K562 (cell line): ENCODE measurements around the gene CSMD2. TPM values are rescaled to one million over a fixed set of nuclear protein-coding genes. Genes with fewer than 3 reads are reported as not detected.

Experiments
- ATAC-seq: fragments of 200-7000 bp; cut with Tn5 transposase; 3 replicates; pipeline ENCODE4 v1.9.1; 2020; ENCODE audit warnings: moderate library complexity
- BruUV-seq: library from RNA; stranded (reverse); fragments of 400-500 nt; replicated peaks from 2 replicates; lab custom pipeline; 2021; lab: Mats Ljungman, UMichigan
- CTCF ChIA-PET: fragments of 300-600 bp; formaldehyde crosslinking; extraction: SDS; loops from one replicate; lab custom pipeline; 2021; ENCODE audit warnings: low intra/inter-chr PET ratio; lab: Yijun Ruan, JAX
- POLR2A ChIA-PET: fragments of 300-600, 350-650 bp; sonication (Branson Sonifier 250); formaldehyde crosslinking; extraction: SDS; loops from one replicate; lab custom pipeline; 2021; ENCODE audit warnings: antibody characterized with exemption, inconsistent platforms; lab: Yijun Ruan, JAX
- DNase-seq, 4 experiments: peaks; one replicate each; pipeline versions ENCODE4 v3.0.0 to v3.0.0-alpha.2; 2011 to 2018; ENCODE audit warnings: low spot score in 3 of 4, mixed read lengths in 3 of 4; ENCODE audit errors: extremely low read depth in 1 of 4
- FAIRE-seq: peaks from 2 replicates; lab custom pipeline; 2011; peaks lifted over from hg19 to GRCh38; lab: Jason Lieb, UNC
- H2AFZ ChIP-seq: 2 replicates; pipeline ENCODE4 v1.6.0; 2011; ENCODE audit warnings: low read depth, low read length, control low read depth, inconsistent platforms
- H3K27ac ChIP-seq: fragments of 200-600 bp; 3 replicates; pipeline ENCODE4 v1.8.0; 2011; ENCODE audit warnings: low read depth, mild to moderate bottlenecking, control low read depth, inconsistent platforms, low read length, moderate library complexity, mixed read lengths; ENCODE audit errors: extremely low read depth
- H3K27me3 ChIP-seq, 2 experiments: fragments of 300-600 bp in 1 of 2; 2 replicates in 1 of 2; 3 replicates in 1 of 2; pipeline versions ENCODE4 v1.6.0 to v1.8.0; 2011; ENCODE audit warnings: inconsistent platforms in 2 of 2, low read length in 2 of 2, mild to moderate bottlenecking in 1 of 2, mixed read lengths in 1 of 2, moderate library complexity in 1 of 2; ENCODE audit not compliant: control insufficient read depth in 2 of 2, insufficient read depth in 2 of 2
- H3K36me3 ChIP-seq: fragments of 300-600 bp; 3 replicates; pipeline ENCODE4 v1.8.0; 2011; ENCODE audit warnings: mild to moderate bottlenecking, low read length, inconsistent platforms; ENCODE audit not compliant: control insufficient read depth, insufficient read depth
- H3K4me1 ChIP-seq, 2 experiments: fragments of 200-600 bp in 1 of 2; replicated peaks in 1 of 2; 2 replicates in 1 of 2; 3 replicates in 1 of 2; pipeline versions ENCODE4 v1.5.1 to v1.8.0; 2011; ENCODE audit warnings: inconsistent platforms in 2 of 2, low read length in 2 of 2, mild to moderate bottlenecking in 1 of 2, mixed read lengths in 1 of 2, moderate library complexity in 1 of 2; ENCODE audit not compliant: control insufficient read depth in 2 of 2, insufficient read depth in 2 of 2
- H3K4me2 ChIP-seq: 2 replicates; pipeline ENCODE4 v1.6.1; 2011; ENCODE audit warnings: low read length, control low read depth, inconsistent platforms, mixed read lengths; ENCODE audit not compliant: insufficient read depth
- H3K4me3 ChIP-seq: fragments of 200-600 bp; sonication (generic), shearing (Covaris generic); 2 replicates; pipeline ENCODE4 v1.5.1; 2016; ENCODE audit warnings: control low read depth, inconsistent platforms
- H3K79me2 ChIP-seq: fragments of 200-600 bp; 3 replicates; pipeline ENCODE4 v1.8.0; 2011; ENCODE audit warnings: low read length, inconsistent platforms; ENCODE audit not compliant: control insufficient read depth, insufficient read depth
- H3K9ac ChIP-seq, 2 experiments: 2 replicates each; pipeline versions ENCODE4 v1.6.0 to v1.6.1; 2011; ENCODE audit warnings: low read depth in 2 of 2, low read length in 2 of 2, control low read depth in 1 of 2, inconsistent platforms in 1 of 2, mild to moderate bottlenecking in 1 of 2, mixed read lengths in 1 of 2; ENCODE audit not compliant: insufficient read depth in 1 of 2
- H3K9me1 ChIP-seq: one replicate; pipeline ENCODE4 v1.6.0; 2011; ENCODE audit warnings: inconsistent platforms, mild to moderate bottlenecking, low read length, moderate library complexity; ENCODE audit not compliant: control insufficient read depth, insufficient read depth
- H3K9me3 ChIP-seq: replicated peaks from 2 replicates; pipeline ENCODE4 v1.5.1; 2011; ENCODE audit warnings: low read depth, low read length, inconsistent platforms; ENCODE audit not compliant: control insufficient read depth, insufficient read depth
- H4K20me1 ChIP-seq: replicated peaks from 2 replicates; pipeline ENCODE4 v1.6.1; 2011; ENCODE audit warnings: low read length, inconsistent platforms, mixed read lengths; ENCODE audit not compliant: control insufficient read depth, insufficient read depth
- JUNB ChIP-seq: fragments of 450-650 bp; formaldehyde crosslinking; conservative IDR thresholded peaks from 2 replicates; pipeline ENCODE4 v1.4.0; 2020; ENCODE audit warnings: mild to moderate bottlenecking
- SAP30 ChIP-seq: fragments of 200-600 bp; sonication (generic); IDR thresholded peaks from 2 replicates; pipeline ENCODE4 v1.6.1; 2012; ENCODE audit warnings: borderline replicate concordance, low read depth, mild to moderate bottlenecking, moderate library complexity, low read length, control low read depth, inconsistent platforms; ENCODE audit not compliant: insufficient read depth, poor library complexity, severe bottlenecking
- THRA ChIP-seq: fragments of 450-650 bp; IDR thresholded peaks from 2 replicates; pipeline ENCODE4 v1.6.1; 2017; ENCODE audit warnings: mild to moderate bottlenecking, moderate library complexity
- ZNF217 ChIP-seq: sonication (generic); formaldehyde crosslinking; IDR thresholded peaks from 2 replicates; pipeline ENCODE4 v1.8.0; 2022; ENCODE audit warnings: mild to moderate bottlenecking, missing genetic modification reagents
- ZNF778 ChIP-seq: fragments of 450-650 bp; formaldehyde crosslinking; IDR thresholded peaks from 2 replicates; pipeline ENCODE4 v1.4.0; 2020; ENCODE audit warnings: mild to moderate bottlenecking, moderate library complexity
- WGBS: fragments of 100-300 bp; shearing (Covaris generic); methylation state at CpG from one replicate; pipeline ENCODE4 v1.1.6; 2016; ENCODE audit warnings: low coverage, mixed read lengths; ENCODE audit not compliant: insufficient coverage; ENCODE audit errors: missing lambda C conversion rate; 5-methylcytosine and 5-hydroxymethylcytosine counted together
- in situ Hi-C: fragments of 300-500 bp; cut with MboI; formaldehyde crosslinking; loops from 4 replicates; pipeline ENCODE4 v1.15.0; 2018; ENCODE audit warnings: inconsistent platforms, mixed read lengths
- intact Hi-C: fragments of 100-400 bp; cut with micrococcal nuclease; formaldehyde crosslinking; loops from 2 replicates; pipeline ENCODE4 v1.14.2; 2022
- polyA plus RNA-seq, 8 experiments: library from polyadenylated mRNA; depleted of rRNA in 4 of 8; stranded (reverse) in 5 of 8; unstranded in 3 of 8; fragments of >200 nt; fragmentation: Nextera tagmentation in 2 of 8; fragmentation: Illumina TruSeq in 1 of 8; extraction: Ambion mirVana in 2 of 8; extraction: Trizol in 1 of 8; gene quantifications; 2 replicates each; pipeline versions ENCODE4 v1.2.1 to v1.2.3, GENCODE V29; 2011 to 2014; ENCODE audit warnings: inconsistent platforms in 1 of 8, missing spikeins in 1 of 8
- total RNA-seq, 7 experiments: library from RNA; depleted of rRNA in 6 of 7; stranded (reverse); fragments of >200 nt in 6 of 7; fragmentation: Illumina TruSeq in 2 of 7; extraction: Trizol in 2 of 7; gene quantifications; 2 replicates each; pipeline versions ENCODE4 v1.2.1 to v1.2.3, GENCODE V29; 2011 to 2021; ENCODE audit warnings: low replicate concordance in 1 of 7

Gene CSMD2
- total and polyA plus RNA-seq, 9 of the 15 experiments (the other 6 are each of a cell fraction or from before 2014, with no cell fraction given) = not detected

GRCh38 chr1:33599516-33600115 is 565.4 kb downstream of the CSMD2 start:
- in situ Hi-C loops = loop anchor here (25.0 kb wide), 1 partner anchor 712 kb away; the partner anchor contains the start of gene HPCA
- DNase-seq (no peak), FAIRE-seq (no peak), ATAC-seq (no peak)
- POLR2A ChIA-PET = interaction anchor here (0.6 kb wide), 1 partner anchor 473 kb away, joined by 3 read pairs; no protein-coding TSS in a partner anchor
- no peaks in the 10 kb centered on the region for H3K79me2 ChIP-seq
- no peaks in the 10 kb centered on the region; the same call in 1 of the 2 replicates for H4K20me1 ChIP-seq
- no peak overlapping the region for H3K9ac ChIP-seq
- no peaks in the 10 kb centered on the region for H3K4me1 ChIP-seq
- CTCF ChIA-PET = no interaction called here
- no peaks in the 10 kb centered on the region for H3K9me3 ChIP-seq
- WGBS = 0% methylated on average over 7 of the region's 7 CpGs
- H2AFZ ChIP-seq = no peak overlapping the region
- TF ChIP-seq ZNF217 (CRISPR knock-in tag) (no peak), ZNF778 (CRISPR knock-in tag) (no peak), SAP30 (no peak), THRA (no peak), JUNB (CRISPR knock-in tag) (no peak)
- no peaks in the 10 kb centered on the region for H3K9me1 ChIP-seq
- no TSS peak for BruUV-seq
- intact Hi-C loops = loop anchor here (10.0 kb wide), 1 partner anchor 85 kb away; no protein-coding TSS in a partner anchor
- H3K27me3 ChIP-seq = peaks cover 0 to 5% of the 10 kb centered on the region in 2 experiments; a peak in 2 of 5 replicates
- no peak overlapping the region for H3K4me2 ChIP-seq
- no peak overlapping the region for H3K4me3 ChIP-seq
- H3K27ac ChIP-seq = no peak overlapping the region
- H3K36me3 ChIP-seq = no peaks in the 10 kb centered on the region
